Fibroblast of skin of left biceps (primary cell): ENCODE data around the gene ZNF723.
"Not testable (repeated sequence)": the region's sequence is repeated elsewhere in the genome, so short reads cannot be mapped to it uniquely, and the experiment has no call there.

Experiments
- DNase-seq, 2 experiments: peaks; one replicate each; pipeline ENCODE4 v3.0.0-alpha.2; 2013; ENCODE audit warnings: low read depth in 2 of 2

The ZNF723 gene

DNA sequence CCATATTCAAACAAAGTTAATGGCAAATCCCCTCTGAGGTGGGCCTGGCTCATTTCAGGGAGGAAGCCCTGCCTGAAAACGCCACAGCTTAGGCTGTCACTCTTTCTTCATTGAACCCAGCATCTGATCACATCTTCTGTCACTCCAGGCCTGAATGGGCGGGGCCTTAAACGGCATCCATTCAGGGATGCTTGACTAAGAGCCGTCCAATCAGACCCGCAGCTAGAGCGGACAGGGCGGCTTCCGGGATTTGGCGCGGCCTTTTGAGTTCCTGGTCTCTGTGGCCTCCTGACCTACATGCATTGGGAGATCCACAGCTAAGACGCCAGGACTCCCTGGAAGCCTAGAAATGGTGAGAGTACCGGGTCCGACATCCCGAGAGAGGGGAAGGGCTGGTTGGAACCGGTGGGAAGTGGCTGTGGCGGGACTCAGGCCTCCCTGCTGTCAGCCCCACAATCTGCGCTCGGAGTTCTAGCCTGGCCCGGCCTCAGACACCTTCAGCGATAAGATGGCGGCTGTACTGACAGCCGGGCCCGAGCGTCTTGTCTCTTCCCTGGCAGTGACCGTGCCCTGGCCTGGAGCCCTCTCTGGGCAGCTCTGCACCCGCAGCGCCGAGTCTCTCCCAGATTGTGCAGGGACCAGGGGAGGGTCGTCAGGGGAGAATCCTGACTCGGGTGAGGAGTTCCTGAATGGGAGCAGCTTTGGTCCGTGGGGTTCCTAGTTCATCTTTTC, at the start of gene ZNF723:
Gene ZNF723, plus strand, starts transcription at position 261 of the 732 bp plus-strand sequence. Its CDS starts 89 bp downstream, at position 350.
- DNase-seq, result no peak

DNA sequence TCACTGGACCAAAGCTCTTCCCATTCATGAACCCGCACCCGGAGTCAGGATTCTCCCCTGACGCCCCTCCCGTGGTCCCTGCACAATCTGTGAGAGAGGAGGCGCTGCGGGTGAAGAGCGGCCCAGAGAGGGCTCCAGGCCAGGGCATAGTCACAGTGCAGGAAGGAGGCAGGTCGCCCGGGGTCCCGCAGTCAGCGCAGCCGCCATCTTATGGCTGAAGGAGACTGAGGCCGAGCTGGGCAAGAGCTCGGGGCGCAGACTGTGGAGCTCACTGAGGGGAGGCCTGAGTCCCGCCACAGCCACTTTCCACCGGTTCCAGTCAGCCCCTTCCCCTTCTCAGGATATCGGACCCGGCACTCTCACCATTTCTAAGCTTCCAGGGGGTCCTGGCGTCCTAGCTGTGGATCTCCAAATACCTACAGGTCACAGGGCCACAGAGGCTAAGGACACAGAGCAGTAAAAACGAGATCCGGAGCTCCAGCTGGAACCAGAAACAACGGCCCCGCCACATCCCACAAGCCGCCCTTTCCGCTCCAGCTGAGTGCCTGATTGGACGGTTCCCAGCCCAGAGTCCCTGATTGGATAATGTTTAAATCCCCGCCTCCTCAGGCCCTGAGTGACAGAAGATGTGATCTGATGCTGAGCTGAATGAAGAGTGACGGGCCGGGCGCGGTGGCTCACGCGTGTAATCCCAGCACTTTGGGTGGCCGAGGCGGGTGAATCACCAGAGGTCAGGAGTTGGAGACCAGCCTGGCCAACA, 48.3 kb upstream of the ZNF723 start, which contains the start of gene ZNF99:
Gene ZNF99, minus strand, starts transcription at position 501 of the 760 bp plus-strand sequence. Its CDS starts 135 bp downstream, at position 366.
- DNase-seq, result no peak

DNA sequence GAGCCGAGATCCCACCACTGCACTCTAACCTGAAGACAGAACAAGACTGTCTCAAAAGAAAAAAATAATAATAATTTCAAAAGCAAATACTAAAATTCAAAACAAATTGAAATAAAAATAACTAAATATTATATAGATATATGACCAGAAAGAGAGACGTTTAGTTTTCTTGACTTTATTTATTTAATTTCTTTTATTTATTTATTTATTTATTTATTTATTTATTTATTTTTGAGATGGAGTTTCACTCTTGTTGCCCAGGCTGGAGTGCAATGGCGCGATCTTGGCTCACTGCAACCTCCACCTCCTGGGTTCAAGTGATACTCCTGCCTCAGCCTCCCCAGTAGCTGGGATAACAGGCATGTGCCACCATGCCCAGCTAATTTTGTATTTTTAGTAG, 39.2 kb upstream of the ZNF723 start:
- not testable (repeated sequence) for DNase-seq

DNA sequence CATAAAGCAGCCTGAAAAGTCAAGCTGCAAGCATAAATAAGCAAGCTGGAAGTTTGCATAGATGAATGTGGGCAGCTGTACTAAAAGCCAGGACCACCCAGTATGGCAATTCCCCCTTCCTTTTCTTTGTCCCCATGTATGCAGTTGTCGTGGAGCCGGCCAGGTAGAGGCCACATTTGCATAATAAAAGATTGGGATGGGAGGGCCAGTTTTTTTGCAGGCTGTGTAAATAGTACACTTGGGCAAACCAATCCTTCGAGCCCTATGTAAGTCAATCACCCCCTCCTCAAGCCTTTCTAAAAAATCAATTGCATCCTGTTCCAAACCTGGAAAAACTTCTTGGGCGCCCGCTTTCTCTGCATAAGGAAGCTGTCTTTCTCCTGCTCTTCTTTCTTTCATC, 35.1 kb upstream of the ZNF723 start:
- no peak for DNase-seq

DNA sequence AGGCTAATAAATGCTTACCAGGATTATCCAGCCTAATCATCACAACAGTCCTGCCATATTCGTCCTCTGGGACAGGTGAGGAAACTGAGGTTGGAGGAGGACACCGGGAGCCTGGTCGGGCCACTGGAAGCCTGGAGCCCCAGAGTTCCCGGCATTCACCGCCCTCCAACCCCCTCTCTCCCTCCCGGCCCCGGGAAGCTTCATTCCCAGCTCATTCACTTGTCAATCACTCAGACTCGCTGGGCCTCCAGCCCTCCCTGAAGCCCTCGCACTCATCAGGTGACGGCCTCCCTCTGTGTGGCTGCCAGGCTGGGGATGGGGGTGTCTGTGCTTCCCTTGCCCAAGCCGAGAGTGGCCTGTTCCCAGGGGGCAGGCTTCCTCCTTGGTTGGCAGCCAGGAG, 25.7 kb upstream of the ZNF723 start:
- DNase-seq, result no peak

DNA sequence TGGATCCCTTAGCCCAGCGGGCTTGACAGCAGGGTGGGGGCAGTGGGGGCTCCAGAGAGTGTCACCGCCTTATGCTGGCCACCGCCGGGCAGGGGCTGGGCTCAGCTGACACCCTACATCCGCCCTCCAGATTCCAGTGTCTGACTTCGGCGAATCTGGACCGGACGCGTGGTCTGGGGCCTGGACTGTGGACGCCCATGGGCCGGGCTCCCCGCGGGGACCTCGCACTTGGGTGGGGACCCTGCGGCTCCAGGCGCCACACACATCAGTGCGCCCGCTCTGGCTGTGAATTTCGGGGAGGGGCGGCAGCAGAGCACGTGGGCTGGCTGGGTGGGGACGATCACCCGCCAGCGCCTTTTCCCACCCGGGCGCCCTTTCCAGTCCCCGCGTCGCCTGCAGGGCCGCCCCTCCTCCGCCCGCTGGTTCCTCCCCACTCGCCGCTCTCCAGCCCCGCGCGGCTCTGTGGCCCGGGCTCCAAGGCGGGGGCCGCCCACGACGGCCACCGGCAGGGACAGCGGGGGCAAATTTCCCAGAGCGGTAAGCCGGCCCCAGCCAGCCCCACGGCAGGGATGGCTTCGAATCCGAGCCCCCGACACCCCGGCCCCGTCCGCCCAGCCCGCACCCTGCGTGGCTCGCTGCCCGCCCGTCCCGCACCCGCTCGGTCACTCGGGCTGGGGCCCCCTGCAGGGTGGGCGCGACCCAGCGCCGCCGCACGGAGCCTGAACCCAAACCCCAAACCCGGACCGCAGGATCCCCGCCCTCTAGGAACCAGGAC, 24.8 kb upstream of the ZNF723 start:
- DNase-seq, result no peak

DNA sequence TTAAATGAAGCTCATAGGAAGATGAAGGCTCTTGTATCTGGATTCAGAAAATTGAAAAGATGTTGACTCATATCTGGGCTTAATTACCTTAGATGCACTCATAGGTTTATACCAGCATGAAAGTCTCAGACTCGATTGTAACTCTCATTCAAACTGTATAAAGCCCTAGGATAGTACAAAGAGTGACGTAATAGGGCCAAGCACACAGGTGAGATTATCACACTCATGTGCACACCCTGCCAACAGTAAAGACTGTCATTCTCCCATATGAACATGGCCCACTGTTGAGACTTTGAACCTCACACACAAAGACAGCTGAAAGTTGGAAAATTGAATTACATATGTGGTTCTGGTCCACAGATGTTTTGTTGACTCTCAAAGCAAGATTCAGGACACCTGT, 18.0 kb upstream of the ZNF723 start:
- no peak for DNase-seq

DNA sequence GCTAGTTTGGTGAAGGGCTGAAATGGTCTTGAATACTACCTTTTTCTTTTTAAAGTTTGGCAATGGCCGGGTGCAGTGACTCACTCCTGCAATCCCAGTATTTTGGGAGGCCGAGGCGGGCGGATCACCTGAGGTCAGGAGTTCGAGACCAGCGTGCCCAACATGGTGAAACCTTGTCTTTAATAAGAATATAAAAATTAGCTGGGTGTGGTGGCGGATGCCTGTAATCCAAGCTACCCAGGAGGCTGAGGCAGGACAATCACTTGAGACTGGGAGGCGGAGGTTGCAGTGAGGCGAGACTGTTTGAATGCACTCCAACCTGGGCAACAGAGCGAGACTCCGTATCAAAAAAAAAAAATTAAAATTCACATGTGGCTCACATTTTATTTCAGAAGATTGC, 880 bp upstream of the ZNF723 start:
- no peak for DNase-seq

DNA sequence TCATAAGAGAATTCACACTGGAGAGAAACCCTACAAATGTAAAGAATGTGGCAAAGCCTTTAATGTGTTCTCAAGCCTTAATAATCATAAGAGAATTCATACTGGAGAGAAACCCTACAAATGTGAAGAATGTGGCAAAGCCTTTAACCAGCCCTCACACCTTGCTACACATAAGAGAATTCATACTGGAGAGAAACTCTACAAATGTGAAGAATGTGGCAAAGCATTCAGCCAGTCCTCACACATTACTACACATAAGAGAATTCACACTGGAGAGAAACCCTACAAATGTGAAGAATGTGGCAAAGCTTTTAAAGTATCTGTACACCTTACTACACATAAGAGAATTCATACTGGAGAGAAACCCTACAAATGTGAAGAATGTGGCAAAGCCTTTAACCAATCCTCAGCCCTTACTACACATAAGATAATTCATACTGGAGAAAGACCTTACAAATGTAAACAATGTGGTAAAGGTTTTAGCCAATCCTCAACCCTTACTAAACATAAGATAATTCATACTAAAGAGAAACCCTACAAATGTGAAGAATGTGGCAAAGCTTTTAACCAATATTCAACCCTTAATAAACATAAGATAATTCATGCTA, 25.7 kb downstream of the ZNF723 start:
- DNase-seq, result not testable (repeated sequence)

DNA sequence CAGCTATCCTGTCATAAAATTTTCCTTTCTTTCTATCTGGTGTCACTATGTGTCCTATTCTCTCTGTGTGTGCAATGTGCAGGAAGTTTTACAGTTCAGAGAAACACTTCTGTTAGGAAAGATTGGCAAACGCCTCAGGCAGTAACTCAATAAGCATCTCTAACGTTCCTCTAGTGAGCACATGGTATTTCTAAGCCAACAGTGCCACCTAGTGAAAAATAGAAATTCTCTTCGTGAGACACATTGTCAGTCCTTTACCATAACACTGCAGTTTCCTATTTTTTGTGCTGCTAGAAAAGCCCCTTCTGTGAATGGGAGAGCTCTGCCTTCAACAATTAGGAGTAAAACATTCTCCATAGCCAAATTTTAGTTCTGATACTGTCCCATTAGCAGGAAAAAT, 50.7 kb downstream of the ZNF723 start:
- DNase-seq, result no peak

DNA sequence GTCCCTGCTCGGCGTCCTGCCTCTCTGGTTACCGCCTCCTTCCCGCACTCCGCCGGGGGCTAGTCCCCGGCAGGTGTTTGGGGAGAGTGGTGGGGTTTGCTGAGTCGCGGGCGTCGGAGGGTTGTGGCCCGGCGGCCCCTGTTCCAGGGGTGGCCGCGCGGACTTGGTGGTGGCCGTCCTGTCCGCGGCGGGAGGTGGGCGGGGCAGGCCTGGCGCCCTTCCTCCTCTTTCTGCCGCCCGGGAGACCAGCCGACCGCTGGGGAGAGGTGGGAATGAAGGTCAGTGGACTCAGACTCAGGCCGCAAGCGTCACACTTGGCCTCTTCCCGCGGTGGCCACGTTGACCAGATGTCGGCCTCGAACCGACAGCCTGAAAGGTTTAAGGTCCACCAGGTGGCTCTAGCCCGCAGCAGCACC, 61.8 kb downstream of the ZNF723 start:
- no peak for DNase-seq

DNA sequence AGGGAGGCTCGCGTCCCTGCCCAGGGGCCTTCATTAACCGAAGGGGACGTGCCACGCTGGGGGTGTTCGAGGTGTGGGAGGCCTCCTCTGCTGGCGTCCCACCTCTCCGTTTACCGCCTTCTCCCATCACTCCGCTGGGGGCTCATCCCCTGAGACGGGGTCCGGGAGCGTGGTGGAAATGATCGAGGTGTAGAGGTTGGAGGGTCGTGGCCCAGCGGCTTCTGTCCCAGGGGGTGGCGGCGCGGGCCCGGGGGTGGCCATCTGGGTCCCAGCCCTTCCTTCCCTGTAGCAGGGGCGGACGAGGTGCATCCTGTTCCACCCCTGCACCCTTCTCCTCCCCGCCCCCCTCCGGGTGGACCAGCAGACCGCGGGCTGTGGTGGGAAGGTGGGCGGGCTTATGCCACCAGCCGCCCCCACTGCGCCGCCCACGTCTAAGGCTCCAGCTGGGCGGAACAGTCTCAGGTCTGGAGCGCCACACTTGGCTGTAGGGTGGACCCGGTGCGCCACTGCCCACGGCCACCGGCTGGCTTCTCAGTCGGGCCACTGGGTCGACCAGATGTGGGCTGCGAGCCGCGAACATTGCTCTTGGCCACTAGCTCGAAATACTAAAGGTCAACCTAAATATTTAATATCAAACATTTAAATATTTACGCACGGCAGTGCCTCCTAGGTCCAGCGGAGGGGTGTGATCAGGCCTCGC, 69.5 kb downstream of the ZNF723 start:
- no peak for DNase-seq
